Renal cortex interstitium (tissue), 11 donors: ENCODE measurements around the gene RIOK3. TPM values are rescaled to one million over a fixed set of nuclear protein-coding genes. Genes with fewer than 3 reads are reported as not detected.
"Not testable (repeated sequence)": the region's sequence is repeated elsewhere in the genome, so short reads cannot be mapped to it uniquely, and the experiment has no call there.

Experiments used
- DNase-seq, 11 donors: peaks; one replicate each; pipeline ENCODE4 v3.0.0-alpha.2; 2013; ENCODE audit warnings: low read depth in 9 of 11, low spot score in 4 of 11; ENCODE audit errors: extremely low read depth in 1 of 11
- polyA plus RNA-seq, 3 donors: library from polyadenylated mRNA; unstranded; fragments of 120-200 nt; gene quantifications; one replicate each; pipeline ENCODE4 v1.2.1, GENCODE V29; 2013; ENCODE audit not compliant: insufficient read length in 3 of 3

RIOK3 gene
- polyA plus RNA-seq, 3 donors: 65.8 to 93.5 (median 80.1) TPM

DNA sequence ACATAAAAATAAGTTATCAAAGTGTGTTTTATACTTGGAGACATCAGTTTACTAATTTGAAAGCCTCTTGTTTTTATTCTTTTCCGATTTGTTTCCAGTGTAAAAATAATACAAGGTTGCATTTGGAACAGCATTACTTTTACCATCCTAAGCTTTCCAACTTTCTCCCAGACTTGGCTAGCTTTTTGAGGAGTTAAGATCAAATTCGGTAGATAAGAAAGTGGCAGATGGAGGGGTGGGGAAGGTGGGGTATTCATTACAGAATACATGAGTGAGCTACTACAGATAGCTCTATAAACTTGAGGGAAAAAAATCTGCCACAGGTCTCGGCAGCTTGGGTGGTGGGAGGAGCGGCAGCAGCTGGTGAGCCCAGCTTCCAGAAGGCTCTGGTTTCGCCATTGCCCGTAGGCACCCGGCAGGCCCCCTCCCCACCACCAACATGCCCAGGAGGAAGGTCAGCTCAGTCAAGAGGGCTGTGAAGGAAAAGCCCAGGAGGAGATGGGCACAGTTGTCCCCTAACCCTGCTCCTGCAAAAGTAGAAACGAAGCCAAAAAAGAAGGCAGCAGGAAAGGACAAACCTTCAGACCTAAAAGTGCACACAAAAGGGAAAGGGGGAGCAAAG lies 31.6 kb downstream of the RIOK3 start:
- DNase-seq: no peak

DNA sequence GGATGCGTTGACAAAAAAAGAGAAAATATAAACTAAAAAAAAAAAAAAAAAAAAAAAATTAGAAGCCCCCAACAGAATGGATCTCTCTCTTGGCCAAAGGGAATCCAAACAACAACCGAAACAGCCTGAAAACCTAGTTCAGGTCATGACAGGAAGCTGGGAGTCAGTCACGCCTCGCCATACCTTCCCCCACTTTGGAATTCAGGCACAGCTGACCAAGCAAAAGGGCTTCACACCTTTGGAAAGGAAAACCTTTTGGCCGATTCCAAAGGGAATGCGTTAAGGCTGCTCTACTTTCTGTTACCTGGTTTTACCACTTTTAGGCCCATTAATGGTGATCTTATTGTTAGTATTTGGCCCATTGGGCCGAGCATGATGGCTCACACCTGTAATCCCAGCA lies 32.3 kb downstream of the RIOK3 start:
- no peak for DNase-seq

DNA sequence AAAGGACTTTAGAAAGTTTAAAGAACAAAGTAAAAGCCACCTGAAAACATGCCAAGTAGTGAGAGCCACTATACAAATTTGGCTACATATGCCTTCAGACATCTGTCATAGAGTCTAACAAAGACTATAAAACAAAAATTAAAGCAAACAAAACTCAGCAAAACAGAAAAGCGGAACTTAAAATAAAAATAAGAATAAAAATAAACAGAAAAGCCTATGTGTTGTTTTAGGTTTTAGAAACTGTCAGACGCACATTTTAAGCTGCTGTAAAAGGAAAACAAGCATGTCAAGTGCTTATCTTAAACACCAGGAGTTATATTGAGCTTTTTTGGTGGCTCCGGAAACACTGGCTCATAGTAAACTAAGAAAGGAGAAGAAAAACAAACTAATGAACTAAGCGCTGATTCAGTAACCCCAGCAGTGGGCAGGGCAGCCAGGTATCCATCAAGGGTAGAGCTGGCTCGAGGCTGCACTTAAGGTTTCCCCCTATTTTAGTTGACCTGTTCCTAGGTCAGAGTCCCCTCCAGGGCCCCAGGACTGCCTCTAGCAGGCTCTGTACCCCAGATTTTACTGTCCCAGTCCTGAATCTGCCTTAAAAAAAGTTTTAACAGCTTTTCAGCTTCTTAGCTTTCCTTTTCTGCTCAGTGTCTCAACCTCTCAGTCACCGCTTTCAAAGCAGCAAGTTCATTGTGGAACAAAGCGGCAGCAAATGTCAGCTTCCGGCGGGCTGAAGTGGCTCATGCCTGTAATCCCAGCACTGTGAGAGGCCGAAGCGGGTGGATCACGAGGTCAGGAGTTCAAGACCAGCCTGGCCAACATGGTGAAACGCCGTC lies 34.9 kb downstream of the RIOK3 start:
- no peak for DNase-seq

DNA sequence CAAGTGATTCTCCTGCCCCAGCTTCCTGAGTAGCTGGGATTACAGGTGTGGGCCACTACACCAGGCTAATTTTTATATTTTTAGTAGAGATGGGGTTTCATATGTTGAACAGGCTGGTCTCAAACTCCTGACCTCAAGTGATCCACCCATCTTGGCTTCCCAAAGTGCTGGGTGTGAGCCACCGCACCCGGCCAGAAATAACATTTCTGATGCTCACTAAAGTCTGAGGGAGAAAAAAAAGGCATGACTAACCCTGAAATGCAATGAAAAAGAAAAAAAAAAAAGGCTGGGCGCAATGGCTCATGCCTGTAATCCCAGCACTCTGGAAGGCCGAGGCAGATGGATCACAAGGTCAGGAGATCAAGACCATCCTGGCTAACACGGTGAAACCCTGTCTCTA lies 36.5 kb downstream of the RIOK3 start:
- DNase-seq: not testable (repeated sequence)

DNA sequence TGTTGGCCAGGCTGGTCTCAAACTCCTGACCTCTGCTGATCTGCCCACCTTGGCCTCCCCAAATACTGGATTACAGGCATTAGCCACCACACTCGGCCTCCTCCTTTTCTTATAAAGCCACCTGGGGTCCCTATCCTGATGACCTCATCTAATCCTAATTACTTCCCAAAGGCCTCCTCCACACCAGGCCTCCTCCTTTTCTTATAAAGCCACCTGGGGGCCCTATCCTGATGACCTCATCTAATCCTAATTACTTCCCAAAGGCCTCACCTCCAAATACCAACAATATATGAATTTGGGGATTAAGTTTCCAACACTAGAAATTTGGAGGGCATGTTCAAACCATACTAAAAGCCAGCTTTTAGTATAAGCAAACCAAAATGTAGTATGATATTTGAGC lies 40.6 kb downstream of the RIOK3 start:
- no peak for DNase-seq

DNA sequence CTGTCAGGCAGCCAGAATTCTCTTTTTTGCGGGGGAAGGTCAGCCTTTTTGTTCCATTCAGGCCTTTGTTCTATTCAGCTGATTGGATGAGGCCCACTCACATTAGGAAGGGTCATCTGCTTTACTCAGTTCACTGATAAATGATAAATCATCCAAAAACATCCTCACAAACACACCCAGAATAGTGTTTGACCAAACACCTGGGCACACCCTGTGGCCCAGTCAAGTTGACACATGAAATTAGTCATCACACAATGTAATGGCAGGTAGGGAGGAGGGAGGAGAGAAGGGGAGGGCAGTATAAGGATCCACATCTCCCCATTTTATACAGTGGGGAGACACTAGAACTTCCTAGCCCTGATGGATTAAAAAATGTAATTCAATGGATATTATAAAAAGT lies 41.9 kb downstream of the RIOK3 start:
- DNase-seq: no peak

DNA sequence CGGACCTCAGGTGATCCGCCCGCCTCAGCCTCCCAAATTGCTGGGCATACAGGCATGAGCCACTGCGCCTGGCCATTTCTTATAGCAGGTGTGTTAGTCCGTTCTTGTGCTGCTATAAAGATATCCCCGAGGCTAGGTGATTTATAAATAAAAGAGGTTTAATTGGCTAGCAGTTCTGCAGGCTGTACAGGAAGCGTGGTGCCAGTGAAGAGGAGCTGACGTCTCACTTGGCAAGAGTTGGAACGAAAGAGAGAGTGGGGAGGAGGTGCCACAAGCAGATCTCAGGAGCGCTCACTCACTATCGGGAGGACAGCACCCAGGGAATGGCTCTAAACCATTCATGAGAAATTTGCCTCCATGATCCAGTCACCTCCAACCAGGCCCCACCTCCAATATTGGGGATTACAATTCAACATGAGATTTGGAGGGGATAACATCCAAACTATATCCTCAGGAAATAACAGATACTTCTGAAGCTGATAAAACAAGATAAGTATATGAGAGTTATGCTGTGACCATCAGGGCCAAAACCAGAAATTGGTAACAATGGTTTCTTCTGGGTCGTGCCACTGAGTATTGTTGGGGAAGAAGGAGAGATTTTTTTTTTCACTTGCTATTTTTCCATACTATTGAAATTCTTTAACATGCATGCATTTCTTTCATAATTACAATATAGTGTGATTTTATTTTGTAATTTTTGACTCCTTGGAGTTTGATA lies 42.8 kb downstream of the RIOK3 start:
- no peak for DNase-seq

DNA sequence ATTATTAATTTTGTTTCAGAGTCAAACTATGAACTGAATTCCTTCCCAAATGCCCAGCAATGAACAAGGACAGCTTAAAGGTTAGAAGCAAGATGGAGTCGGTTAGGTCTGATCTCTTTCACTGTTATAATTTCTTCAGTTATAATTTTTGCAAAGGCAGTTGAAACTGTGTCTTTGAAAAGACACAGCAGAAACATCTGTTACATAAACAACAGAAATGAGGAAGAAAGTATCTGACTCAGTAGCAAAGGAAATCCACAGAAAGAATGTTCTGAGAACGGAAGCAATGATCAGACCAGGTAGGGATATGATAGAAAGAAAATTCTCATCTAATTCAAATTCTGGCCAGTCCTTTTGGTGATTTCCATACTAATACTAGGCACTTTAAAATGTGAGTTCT lies 45.0 kb downstream of the RIOK3 start:
- no peak for DNase-seq

DNA sequence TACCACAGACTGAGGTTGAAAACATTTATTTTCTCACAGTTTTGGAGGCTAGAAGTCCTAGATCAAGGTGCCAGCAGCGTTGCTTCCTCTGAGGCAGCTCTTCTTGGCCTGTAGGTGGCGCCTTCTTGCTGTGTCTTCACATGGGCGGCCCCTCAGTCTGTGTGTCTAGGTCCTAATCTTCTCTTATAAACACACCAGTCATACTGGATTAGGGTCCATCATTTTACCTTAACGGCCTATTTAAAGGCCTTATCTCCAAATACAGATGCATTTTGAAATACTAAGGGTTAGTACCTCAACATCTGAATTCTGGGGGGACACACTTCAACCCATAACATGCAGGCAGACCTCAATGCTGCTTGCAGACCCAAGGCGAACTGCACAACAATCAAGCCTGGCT lies 45.8 kb downstream of the RIOK3 start:
- DNase-seq: peak in 3 of 11 donors; percentile 43 to 58 (median 45)

DNA sequence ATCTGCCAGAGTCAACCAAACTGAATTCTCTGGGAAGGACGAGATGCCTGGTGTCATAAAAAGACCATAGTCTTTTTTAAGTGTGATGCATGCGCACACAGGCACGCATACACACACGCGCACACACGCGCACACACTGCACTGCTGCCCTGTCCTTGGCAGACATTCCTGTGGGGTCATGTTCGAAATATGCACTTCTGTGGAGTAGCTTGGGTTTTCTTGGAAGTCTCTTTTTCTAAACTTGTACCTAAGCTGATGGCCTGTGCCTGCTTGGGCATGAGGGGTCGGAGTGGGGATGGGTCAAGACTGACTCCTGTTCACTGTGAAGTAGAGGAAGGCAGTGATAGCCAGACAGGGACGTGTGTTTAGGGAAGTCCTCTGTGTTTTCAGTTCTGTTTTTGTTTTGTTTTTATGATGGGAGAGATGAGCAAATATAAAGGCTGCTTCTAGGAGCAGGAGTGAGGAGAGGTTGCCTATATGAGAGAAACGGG lies 46.2 kb downstream of the RIOK3 start:
- no peak for DNase-seq

DNA sequence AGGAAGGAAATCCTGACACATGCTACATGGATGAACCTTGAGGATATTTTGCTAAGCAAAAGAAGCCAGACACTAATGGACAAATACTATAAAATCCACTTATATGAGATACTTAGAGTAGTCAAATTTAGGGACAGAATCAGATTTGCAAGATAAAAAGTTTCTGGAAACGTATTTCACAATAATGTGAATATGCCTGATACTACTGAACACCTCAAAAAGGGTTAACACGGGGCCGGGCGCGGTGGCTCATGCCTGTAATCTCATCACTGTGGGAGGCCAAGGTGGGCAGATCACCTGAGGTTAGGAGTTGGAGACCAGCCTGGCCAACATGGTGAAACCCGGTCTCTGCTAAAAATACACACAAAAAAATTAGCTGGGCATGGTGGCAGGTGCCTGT lies 48.5 kb downstream of the RIOK3 start:
- no peak for DNase-seq

DNA sequence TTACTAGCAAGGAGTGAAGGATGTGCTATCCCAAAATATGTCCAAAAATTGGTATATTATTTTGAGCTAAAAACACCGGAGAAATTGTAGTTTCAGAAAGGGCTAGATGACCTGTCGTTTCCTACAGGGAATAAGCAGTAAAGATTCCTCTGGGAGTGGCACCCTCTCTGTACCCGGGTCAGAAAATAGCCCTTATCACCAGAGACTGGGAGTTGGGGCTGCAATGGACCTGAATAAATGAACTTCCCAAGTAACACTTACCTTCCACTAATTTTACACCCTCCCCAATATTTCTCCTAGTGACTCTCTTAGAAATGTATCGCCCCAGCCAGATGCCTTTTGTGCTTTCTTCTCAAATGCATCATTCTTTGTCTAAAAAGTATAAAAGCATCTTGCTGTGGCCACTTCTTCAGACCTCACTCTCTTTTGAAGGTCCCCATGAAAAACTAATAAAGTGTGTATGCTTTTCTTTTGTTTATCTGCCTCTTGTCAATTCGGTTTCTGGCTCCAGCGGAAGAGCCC lies 49.5 kb downstream of the RIOK3 start:
- DNase-seq: no peak

DNA sequence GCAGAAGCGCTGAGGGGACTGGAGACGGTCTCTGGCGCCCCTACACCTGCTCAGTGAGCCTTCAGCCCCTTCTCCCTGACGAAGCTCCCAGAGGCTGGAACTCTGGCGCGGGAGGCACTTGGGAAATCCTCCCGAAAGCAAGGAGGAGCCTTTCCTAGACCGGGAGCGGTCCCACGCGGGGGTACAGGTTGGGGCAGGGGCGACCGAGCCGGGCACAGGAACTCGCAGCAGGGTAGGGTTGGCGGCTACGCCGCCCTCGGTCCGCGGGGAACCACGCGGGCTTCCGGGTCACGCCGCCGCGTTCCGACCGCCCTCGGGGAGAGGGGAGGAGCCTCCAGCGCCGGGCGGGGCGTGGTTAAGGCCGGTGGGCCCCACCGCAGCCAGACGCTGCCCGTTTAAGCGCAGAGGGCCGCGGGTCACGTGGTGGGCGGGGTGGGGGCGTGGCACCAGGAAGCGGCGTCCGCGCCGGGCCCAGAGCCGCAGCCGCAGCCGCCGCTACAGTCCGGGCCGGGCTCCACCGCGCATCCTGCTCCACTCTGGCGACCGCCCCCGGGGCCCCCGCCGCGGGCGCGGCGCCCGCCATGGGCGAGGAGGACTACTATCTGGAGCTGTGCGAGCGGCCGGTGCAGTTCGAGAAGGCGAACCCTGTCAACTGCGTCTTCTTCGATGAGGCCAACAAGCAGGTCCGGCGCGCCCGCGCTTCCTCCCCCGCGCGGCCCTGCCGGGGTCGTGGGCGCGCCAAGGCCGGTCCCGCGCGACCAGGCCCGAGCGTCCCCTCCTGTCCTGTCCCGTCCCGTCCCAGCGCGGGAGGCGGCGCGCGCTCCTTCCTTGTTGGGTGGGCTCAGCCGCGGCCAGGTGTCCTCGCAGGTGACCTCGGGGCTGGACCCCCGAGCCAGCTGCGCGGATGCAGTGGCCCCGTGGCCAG lies 50.2 kb downstream of the RIOK3 start, which contains the start of gene RMC1:
Gene RMC1 (plus strand): TSS at position 474 of the 925 bp plus-strand sequence. CDS start 108 bp downstream, at position 582.
- DNase-seq: peak; percentile 80 to 92 (median 90)

DNA sequence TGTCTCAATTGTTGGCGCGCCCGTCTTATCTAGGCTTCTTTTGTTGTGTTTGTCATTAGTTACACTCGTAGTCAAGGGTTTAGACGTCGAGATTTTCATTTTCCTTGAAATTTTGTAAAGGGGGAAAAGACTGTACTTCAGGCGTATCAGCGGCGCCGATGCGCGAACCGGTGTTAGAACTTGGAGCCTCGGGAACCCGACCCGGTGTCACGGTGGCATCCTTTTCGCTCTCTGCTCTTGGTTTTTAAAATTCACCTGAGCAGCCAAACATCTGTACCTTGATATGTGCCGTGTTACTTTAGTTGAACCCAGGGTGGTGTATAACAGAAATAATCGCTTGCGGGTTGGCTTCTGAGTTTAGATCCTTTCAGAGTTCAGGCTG lies 50.9 kb downstream of the RIOK3 start:
- no peak for DNase-seq

DNA sequence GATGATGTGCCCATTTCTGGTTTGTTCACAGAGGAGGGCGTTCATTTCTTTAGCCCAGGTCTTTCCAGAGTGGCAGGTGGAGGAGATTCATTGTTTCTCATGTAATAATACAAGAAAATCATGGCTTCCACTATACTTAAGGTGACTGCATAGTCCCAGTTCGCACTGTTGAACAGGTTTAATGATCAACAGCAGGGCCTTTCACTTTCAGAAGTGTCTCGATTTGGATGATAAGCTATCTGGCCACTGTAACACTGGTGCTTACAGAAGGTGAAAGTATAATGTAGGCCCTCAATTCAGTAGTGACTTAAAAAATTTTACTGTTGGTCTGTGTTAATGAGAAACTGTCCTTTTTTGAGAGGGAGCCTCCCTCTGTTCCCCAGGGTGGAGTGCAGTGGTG lies 51.6 kb downstream of the RIOK3 start:
- no peak for DNase-seq

DNA sequence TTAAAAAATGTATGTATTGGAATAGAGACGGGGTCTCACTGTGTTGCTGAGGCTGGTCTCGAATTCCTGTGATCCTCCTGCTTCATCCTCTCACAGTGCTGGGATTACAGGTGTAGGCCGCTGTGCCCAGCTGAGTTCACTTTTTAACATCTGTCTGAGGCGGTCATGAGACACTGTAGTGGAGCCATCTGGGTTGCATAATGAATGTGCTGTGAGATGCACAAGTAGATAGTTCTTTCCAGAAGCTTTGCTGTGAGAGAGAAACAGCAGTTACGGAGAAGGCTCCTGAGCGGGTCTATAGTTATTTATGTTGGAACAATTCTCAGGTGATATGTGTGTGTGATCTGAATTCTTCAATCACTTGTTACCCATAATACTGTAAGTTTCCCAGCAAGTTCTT lies 53.3 kb downstream of the RIOK3 start:
- DNase-seq: no peak

DNA sequence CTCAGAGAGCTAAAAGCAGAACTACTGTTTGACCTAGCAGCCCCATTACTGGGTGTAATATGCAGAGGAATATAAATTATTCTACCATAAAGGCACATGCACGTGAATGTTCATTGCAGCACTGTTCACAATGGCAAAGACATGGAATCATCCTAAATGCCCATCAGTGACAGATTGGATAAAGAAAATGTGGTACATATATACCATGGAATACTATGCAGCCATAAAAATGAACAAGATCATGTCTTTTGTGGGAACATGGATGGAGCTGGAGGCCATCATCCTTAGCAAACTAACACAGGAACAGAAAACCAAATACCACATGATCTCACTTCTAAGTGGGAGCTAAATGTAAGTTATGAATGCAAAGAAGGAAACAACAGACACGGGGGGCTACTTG lies 57.8 kb downstream of the RIOK3 start:
- not testable (repeated sequence) for DNase-seq

DNA sequence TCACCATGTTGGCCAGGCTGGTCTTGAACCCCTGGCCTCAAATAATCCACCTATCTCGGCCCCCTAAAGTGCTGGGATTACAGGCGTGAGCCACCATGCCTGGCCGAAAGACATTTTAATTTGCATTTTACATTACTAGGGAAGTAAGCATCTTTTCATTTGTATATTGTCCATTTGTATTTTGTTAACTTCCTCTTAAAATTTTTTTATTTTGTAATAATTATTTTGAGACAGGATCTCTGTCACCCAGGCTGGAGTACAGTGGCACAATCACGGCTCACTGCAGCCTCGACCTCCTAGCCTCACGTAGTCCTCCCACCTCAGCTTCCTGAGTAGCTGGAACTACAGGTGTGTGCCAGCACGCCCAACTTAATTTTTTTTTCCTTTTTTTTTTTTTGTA lies 59.1 kb downstream of the RIOK3 start:
- not testable (repeated sequence) for DNase-seq

DNA sequence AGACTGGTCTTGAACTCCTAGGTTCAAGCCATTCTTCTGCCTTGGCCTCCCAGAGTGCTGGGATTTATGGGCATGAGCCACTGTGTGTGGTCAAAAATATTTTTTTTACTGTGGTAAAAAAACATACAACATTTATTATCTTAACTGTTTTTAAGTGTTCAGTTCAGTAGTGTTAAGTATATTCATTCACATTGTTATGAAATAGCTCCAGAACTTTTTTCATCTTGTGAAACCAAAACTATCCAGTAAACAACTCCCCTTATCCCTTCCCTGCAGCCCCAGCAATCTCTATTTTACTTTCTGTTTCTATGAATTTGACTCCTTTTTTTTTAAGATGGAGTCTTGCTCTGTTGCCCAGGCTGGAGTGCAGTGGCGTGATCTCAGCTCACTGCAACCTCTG lies 59.6 kb downstream of the RIOK3 start:
- no peak for DNase-seq
